ENCODE data around the gene HAPSTR1.

HAPSTR1 gene

GRCh38 chr16:9097266-9098219 lies 6.1 kb downstream of the HAPSTR1 start:
- no peak for DNase-seq (ENCODE audit: low read depth)

GRCh38 chr16:9098377-9099090 lies 7.1 kb downstream of the HAPSTR1 start:
- no peak for DNase-seq (ENCODE audit: low read depth)

DNA sequence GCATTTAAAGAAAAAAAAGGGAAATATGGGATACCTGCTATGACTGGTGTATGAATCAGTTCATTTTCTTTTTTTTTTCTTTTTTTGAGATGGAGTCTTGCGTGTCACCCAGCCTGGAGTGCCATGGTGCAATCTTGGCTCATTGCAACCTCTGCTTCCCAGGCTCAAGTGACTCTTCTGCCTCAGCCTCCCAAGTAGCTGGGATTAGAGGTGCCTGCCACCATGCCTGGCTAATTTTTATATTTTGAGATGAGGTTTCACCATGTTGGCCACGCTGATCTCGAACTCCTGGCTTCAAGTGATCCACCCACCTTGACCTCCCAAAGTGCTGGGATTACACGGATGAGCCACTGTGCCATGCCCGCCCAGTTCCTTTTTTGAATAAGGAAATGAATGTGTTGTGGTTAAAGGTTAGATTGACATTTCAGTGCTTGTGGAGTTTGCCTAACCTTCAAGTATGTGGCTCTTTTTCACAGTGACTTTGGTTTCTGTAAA lies 7.7 kb downstream of the HAPSTR1 start:
- no peak for DNase-seq (ENCODE audit: low read depth)

DNA sequence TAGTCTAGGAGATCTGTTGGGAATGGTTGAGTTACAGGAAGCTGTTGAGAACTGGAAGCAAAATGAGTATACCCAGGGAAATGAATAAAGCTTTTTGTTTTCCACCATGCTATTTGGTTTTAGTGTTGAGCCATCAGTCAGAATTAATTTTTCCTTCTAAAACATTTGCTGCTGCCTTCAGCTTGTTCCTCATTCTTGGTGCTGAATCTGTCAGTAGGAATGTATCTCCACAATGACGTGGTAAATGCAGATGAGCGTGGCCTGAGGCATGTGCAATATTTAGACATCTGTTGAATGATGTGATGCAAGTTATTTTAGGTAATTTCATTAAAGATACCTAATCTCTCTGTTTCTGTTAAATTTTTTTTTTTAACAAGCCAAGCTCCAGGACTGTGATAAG lies 10.9 kb downstream of the HAPSTR1 start:
- no peak for DNase-seq (ENCODE audit: low read depth)

DNA sequence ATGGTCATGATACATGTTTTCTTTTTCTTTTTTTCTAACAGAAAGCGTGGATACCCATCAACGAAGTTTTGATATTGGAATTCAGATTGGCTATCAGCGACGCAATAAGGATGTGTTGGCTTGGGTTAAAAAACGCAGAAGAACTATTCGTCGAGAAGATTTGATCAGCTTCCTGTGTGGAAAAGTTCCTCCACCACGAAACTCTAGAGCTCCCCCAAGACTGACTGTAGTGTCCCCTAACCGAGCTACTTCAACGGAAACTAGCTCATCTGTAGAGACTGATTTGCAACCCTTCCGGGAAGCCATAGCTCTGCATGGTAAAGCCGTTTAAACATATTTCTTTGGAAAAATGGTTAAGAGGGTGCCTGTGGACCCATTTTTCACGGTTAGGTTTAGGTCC lies 11.5 kb downstream of the HAPSTR1 start:
- no peak for DNase-seq (ENCODE audit: low read depth)

- no peak for DNase-seq (ENCODE audit: low read depth)
These were observed 12.1 kb downstream of the HAPSTR1 start for GRCh38 chr16:9103546-9103945.

DNA sequence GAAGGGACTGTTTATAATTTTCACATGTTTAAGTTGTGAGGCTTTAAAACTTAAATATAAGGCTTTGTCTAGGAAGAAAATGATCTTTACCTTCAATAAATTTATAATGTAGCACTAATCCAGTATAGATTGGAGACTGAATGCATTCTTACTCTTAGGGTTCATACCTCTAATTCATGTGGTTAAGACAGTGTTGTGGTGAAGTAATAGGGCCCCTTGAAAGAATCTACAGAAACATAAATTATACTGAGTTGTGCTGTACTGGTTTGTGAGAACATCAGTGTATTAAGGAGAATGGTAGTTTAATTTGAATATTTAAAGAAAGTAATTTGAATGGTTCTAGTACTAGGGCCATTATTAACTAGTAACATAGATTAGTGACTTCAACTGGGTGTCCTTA lies 13.7 kb downstream of the HAPSTR1 start:
- DNase-seq (ENCODE audit: low read depth) = no peak

DNA sequence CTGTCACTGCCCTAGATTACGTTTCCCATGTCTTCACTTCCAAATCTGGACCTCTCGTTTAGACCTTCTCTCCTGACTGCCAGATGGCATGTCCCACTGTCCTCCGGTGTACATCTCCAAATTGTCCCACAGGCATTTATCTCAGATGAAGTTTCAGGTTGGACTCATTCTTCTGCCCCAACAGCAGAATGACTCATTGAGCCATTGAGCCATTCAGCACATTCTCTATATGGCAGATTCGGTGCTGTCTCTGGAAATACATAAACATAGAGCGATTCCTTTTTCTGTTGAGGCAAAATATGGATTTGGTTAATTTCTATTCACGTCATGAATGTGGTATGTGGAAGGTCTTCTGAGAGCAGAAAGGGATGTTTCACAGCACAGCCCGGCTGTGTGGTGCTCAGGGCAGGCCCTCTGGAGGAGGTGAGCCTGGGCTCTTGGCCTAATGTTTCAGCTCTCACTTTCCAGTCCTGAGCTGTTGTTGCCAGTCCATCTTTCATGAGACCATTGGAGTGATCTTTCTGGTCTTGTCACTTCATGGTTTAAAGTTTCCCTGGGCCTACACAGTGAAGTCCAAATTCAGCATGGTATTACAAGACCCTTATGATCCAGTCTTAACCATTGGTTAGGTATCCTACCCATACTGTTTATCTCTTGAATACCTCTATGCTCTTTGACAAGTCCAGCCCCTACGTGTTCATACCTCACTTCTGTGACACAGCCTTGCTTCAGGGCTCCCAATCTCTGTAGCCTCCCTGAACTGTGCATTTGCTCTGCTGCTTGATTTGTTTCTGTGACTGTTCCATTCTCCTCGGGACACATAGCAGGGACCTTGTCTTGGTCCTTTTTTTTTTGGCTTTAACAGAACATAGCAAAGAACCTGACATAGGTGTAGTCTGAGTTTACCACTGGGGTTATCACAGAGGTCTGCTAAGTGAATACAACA lies 15.9 kb downstream of the HAPSTR1 start:
- no peak for DNase-seq (ENCODE audit: low read depth)

- DNase-seq (ENCODE audit: low read depth) = no peak
These were observed 17.8 kb downstream of the HAPSTR1 start for GRCh38 chr16:9109255-9109654.

DNA sequence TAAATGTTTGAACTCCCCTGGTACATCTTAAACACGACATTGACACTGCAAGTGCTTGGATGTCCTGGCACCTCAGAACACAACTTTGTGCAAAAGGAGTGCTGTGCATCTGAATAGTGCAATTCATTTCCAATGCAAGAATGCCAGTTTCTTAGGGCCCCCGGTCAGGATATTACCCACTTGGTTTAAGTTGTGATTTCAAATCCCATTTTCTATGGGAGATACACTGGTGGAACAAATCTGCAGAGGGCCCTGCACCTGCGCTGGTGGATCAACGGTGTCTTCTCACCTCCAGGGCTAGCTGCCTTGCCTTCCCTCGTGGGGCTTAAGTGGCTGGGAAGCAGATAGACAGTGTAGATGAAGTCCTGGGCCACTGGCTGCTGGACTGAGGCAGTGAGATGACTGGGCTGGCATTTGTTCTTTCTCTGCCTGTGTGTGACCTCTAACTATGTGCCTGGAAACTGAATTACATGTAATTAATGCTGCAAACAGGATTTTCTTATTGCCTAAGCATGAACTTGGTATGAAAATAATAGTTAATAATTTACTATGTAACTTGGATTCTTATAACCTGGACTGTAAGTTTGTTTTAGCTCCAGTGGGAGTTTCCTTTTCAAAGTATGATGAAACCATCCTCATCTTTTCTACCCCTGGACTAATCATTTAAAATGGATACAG lies 20.9 kb downstream of the HAPSTR1 start:
- no peak for DNase-seq (ENCODE audit: low read depth)

DNA sequence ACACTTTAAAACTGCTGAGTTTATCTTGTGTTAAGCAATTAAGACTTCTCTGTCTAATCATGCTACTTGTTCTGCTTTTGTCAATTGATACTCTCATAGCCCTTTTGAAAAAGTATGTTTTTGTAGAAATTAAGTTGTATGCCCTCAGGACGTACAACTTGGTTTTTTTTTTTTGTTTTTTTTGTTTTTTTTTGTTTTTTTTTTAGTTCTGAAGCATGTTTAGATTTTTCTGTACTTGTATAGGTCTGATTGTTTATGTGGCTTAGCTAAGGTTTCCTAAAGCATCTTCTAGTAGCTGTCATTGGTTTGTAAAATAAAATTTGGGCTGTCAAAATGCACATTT lies 21.4 kb downstream of the HAPSTR1 start:
- DNase-seq (ENCODE audit: low read depth) = no peak

GRCh38 chr16:9113707-9114106 lies 22.3 kb downstream of the HAPSTR1 start:
- DNase-seq (ENCODE audit: low read depth) = no peak

DNA sequence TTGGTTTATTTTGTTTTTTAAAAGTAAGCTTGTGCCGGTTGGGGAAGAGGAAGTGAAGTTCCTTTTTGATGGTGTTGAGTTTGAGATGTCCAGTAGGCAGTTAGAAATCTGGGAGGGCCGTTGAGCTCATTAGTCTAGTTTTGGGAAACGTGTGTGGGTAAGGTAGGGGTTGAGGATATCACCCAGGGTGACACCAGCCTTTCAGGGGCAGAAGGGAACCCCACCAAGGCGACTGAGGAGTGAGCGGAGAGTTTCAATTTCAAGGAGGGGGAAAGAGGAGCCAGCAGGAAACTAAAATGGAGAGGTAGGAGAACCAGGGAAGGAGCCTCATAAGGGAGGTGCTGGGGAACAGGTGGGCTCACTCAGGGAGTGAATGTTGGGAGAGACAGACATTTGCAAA lies 22.7 kb downstream of the HAPSTR1 start:
- DNase-seq (ENCODE audit: low read depth) = no peak

GRCh38 chr16:9114842-9115241 lies 23.4 kb downstream of the HAPSTR1 start:
- DNase-seq (ENCODE audit: low read depth) = no peak

DNA sequence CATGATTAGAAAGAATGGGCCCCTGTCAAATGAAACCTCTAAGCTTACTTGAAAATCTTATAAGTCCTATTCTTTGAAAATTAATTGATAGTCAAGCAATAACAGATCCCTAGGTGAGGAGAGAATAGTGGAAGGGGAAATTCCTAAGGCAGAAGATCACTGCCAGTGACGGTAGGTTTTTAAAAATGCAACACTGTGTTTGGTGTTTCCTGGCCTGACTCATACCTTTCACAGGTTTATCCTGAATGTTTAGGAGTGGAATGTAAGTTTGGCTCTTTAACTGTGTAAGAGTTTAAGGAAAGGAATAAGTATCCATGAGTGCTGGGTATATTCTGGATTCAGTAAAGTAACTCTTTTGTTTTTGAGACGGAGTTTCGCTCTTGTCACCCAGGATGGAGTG lies 23.8 kb downstream of the HAPSTR1 start:
- DNase-seq (ENCODE audit: low read depth) = no peak

DNA sequence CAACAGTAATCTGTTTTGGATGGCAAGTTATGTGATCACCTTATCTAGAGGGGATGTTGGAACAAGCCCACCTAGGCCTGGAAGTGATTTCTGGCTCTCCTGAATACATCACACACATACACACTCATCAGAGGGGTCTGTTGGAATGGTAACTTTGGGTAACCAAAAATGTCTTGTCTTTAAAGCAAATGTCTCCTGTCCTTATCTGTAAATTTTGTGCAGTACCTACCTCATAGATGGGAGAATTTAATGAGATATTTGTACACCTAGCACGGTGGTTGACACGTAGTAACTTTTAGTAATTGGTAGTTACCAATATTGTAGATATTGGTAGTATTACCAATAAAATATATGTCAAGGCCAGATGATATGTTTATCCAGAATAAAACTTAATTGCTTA lies 24.7 kb downstream of the HAPSTR1 start:
- no peak for DNase-seq (ENCODE audit: low read depth)

DNA sequence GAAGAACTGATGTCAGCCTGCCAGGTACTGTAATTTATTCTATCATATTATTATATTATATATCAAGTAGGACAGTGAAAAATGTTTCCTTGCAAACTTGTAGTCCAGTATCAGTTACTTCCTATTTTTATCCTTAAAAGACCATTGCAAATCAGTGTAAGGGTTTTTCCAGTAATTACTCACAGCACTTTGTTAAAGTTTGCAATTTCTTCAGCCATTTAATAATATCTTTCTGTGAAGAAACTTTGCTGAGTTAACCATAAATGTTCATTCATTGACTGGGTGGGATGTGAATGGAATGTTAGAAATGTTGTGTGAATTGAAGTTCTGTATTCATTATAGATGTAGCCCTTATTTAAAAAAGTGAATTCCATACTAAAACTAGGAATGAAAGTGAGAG lies 26.7 kb downstream of the HAPSTR1 start:
- DNase-seq (ENCODE audit: low read depth) = no peak

DNA sequence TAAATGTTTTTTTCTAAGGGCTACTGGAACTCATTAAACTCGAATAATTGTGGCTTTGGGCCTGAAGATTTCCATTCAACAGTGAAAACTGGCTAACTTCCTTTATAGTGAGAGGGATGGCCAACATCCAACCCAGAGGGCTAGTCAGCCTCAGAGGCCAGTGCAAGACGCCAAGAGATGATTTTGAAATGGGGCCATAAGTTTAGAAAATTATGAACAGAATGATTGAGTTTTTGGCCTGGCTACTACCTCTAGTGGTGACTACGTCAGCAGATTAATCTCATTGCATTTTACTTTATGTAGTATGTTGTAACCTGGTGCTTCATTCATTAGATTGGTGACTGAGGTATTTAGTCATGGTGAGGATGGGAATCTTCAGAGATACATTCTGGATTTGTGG lies 28.4 kb downstream of the HAPSTR1 start:
- no peak for DNase-seq (ENCODE audit: low read depth)

DNA sequence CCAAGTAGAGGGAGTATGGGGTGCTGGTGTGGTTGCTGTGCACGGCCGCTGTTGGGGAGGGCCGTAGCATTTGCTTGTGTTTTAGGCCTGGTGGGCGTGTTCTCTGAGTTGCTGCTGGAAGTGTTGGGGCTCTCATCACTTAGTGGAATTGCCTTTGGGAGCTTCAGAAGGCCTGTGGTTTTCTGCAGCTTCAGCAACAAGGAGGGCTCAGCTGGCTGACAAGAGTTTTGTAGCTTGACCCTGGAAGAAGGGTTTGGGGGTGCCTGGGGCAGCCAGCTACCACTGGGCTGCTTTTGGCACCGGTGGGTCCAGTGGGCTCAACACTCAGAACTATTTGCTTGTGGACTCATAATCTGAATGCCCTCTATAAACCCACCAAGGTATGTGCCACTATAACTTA lies 30.9 kb downstream of the HAPSTR1 start:
- DNase-seq (ENCODE audit: low read depth) = no peak

DNA sequence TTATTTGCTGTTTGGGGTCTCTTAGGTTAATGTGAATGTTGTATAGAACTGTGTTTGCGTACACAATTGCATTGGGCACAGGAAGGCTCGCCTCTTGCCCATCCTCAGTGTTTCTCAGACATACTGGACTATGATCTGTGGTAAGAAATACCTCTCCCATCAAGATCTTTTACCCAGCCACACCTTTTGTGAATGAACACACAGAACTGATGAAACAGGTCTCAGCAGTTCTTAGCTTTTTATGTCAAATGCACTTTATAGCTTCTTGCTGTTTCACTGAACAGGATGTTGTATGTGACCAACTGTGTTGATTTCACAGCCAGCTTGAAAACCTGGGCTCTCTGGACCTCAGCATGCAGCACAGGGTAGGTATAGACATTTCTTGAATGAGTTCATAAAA lies 31.5 kb downstream of the HAPSTR1 start:
- no peak for DNase-seq (ENCODE audit: low read depth)

GRCh38 chr16:9123401-9123800 lies 32.0 kb downstream of the HAPSTR1 start:
- DNase-seq (ENCODE audit: low read depth) = no peak

DNA sequence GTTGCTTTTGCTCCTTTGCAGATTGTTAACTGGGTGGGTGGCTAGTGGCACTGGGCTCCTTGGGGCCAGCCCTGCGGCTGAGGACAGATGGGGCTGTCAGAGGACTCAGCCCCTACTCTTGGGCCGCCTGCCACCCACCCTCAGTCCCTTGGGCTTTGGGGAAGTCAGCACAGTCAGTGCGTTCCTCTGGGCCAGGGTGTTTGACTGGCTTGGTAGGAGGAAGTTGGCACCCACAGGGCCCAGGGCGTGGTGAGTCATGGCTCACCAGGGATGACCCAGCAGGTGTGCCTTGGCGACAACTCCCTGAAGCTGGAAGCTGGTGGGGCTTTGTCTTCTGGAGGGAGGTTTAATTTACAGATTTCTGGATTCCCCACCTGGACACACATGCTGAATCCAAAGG lies 32.4 kb downstream of the HAPSTR1 start:
- DNase-seq (ENCODE audit: low read depth) = no peak

Data from stimulated activated CD8-positive, alpha-beta memory T cell treated with anti-CD3 and anti-CD28 coated beads, Interleukin-7, amount 100 ng/mL, for 24 hours (primary cell).